SKM-1 treated with dmso at 0.1 percent for 144 hours (cell line): ENCODE results near the gene ARHGEF10L.
"Not testable (repeated sequence)": the region's sequence is repeated elsewhere in the genome, so short reads cannot be mapped to it uniquely, and the experiment has no call there.

Source experiments
- DNase-seq: peaks from one replicate; lab custom pipeline; 2025; ENCODE audit not compliant: unreplicated experiment; lab: John Stamatoyannopoulos, UW

ARHGEF10L gene

DNA sequence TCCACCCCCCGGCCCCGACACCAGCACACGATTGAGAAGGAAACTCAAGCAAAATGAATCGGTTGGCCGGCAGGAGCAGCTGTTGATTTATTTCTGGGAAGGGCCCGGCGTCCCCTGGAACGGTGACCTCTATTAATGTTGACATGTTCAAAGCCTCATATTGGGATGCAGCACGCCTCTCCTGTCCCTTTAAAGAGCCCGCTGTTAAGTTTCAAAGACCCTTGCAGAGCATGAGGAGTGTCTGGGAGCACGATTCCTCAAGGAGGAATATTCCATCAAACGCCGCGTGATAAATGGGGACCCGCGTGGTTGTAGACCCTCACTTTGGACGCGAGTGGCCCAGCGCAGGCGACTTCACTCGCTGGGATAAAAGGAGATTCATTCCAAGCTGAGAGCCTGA lies 194.2 kb downstream of the ARHGEF10L start:
- DNase-seq: no peak

DNA sequence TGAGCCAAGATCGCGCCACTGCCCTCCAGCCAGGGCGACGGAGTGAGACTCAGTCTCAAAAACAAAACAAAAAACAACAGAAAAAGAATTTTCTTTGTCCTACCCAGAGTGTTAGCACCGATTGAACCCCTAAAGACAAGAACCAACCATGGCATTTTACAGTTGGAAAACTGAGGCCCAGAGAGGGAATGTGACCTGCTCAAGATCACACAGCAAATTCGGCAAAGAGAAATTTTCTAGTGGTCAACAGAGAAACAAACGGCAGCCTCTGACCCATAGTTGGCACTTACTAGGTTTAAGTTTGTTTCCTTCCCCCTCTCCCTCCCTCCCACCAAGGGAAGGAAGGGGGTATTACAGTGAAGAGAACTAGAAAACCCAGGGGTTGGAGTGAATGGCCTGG lies 195.1 kb downstream of the ARHGEF10L start:
- DNase-seq: no peak

DNA sequence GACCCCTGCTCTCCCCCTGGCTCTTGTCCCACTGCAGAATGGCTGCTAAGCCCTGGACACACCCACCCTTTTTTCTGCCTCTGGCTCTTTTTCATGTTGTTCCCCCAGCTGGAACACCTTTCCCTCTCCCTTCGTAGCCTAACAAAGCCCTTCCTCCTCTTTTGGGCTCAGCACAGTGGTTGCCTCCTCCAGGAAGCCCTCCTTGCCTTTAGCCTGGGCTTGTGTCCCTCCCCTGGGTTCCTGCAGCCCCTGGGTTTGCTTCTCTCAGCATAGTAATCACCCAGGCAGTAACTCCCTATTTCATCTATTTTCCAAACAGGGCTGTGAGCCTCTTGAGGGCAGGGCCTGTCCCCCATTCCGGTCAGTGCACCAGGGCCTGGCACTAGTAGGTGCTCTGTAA lies 195.8 kb downstream of the ARHGEF10L start:
- no peak for DNase-seq

DNA sequence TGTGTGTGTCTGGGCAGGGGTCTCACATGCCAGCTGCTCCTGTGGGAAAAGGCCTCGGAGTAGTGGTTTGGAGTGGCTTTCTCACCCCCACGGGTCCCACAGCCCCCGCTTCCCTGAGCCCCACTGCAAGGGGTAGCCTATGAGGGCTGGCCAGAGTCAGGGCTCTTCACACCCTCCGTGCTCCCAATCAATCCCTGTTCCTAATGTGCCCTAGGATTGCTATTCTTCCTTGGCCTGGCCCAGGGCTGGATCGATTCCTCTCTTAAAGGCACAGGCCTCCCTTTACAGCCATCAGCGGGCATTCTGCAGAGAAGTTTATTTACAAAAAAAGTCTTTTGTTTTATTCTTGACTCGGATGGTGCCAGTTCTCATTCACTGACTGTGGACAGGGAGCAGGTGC lies 196.3 kb downstream of the ARHGEF10L start:
- DNase-seq: no peak

DNA sequence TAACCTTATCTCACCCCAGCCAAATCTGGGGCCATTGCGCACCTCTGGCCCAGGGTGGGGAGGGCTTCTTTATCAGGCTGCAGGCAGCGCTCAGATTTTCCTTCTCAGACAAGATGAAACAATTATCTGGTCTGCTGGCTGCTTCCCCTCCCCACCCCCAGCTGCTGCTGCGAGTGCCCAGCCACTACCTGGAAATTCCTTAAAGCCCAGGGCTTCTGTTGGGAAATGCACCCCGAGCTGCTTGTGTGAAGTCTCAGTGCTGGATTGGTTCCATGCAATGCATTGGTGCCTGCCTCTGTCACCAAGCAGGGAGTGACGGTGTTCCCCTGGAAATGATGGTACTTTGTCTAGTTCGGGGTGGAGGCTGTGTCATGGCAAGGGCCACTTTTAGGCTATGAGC lies 197.1 kb downstream of the ARHGEF10L start:
- no peak for DNase-seq

DNA sequence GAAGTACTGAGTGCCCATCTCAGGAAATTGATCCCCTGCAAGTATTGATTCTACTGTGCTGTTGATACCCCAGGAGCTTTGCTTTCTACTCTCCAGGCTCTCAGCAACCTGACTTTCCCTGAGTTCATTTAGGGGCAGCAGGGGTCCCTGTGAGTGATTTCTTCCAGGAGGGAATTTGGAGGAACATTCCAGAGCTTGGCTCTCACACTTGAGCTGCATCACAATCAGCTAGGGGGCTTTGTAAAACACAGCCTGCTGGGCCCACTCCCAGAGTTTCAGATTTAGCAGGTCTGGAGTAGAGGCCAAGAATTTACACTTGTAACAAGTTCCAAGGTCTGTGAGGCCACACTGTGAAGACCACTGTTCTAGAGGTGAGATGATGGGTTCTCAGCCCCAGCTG lies 199.6 kb downstream of the ARHGEF10L start:
- DNase-seq: no peak

DNA sequence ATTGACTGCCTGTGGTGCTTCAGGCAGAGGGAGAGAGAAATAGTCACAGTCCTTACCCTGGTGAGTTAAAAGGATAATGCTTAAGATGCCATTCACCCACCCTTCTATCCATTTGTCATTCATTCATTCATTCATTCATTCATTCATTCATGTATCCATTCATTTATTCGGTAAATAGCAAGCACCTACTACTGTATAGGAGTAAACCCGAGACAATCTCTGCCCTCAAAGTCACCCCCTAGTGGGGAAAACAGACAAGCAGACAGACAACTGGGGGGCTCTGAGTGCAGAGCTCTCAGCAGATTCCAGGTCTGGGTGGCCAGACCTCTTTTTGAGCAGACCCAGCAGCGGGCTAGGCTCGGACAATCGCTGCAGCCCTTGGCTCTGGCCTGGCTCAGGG lies 201.6 kb downstream of the ARHGEF10L start:
- DNase-seq: no peak

DNA sequence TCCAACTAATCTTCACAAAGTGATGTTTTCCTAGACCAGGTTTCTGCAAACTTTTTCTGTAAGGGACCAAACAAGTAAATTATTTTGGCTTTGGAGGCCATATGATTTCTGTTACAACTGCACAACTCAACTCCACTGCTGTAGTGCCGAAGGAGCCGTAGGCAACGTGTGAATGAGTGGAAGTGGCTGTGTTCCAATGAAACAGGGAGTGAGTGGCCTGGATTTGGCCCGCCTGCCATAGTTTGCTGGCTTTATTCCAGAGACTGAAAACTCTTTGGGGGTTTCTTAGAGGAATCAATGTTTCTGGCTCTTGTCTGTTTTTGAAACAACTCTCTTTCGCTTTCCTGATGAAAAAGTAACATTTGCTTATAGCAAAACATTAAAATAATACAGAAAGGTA lies 203.1 kb downstream of the ARHGEF10L start:
- no peak for DNase-seq

DNA sequence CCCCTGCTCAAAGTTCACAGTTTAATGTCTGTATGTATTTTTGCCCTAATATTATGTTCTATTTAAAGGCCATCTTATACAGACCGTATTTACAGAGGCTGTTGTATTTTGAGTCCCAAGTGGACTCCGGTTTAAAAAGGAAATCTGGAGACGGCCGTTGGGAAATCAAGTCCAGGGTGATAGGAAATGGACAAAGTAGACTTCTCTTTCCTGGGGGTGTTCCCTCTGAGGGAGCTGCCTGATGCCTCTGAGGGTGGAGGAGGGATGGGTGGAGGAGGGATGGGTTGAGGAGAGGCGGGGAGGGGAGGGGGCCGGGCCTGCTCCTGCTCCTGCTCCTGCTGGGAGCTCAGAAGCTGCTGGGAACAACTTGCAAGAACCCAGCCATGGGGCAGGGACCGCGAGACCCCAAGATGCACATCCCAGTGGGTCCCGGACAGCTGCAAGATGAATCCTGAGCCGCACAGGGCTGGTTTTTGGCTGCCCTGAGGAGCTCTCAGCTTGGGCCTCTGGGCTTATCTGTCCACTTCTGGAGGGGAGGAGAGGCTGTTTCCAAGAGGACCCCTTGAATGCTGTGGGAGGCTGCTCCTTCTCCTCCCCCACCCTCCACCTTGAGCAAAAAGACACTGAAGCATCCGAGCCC lies 203.6 kb downstream of the ARHGEF10L start:
- no peak for DNase-seq

DNA sequence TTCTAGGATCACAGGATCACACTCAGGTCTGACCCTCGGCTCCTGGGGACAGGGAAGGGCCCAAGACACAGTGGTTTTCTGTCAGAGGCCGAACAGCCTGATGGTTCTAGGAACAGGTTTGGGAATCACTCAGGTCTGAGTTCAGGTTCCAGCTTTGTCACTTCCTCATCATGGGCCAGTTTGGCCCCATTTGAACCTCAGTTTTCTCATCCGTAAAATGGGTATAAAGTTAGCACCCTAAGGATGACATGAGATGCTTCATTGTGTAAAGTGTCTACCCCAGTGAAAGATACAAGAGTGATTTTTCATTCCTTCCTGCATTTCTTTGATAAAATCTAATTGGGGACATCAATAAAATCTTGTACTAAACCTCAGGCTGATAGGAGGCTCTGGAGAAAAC lies 204.4 kb downstream of the ARHGEF10L start:
- no peak for DNase-seq

DNA sequence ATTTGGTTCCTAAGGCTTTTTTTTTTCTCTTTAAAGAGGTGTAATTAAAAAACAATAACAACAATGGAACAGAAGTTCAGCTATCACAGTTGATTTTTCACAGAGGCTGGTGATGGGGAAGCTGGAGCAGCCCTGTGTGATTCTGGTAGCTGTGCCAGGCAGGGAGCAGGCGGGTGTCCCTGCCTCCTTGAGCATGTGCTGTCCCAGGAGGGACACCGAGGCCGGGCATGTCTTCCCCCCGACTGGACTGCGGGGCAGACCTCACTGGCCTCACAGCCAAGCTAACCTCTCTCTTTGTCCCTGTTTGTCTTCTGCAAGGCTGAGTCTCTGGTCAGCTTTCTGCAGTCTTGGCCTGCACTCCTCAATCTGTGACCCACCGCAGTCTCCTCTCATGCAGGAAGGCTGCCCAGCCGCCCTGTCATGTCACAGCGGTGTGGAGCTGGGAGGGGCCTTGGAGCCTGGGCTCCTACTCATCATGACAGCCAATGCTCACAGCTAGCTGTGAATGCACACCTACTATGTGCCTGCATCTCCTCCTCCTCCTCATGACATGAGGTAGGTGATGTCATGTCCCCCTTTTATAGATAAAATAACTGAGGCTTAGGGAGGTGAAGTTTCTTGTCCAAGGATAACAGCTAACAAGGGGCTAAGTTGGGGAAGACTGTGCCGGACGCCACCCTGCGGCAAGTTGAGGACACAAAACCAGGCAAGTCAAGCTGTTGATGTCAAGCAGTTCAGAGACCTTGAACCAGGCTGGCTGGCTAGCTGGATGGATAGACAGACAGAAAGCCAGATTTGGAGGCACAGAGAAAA lies 205.4 kb downstream of the ARHGEF10L start:
- DNase-seq: no peak

DNA sequence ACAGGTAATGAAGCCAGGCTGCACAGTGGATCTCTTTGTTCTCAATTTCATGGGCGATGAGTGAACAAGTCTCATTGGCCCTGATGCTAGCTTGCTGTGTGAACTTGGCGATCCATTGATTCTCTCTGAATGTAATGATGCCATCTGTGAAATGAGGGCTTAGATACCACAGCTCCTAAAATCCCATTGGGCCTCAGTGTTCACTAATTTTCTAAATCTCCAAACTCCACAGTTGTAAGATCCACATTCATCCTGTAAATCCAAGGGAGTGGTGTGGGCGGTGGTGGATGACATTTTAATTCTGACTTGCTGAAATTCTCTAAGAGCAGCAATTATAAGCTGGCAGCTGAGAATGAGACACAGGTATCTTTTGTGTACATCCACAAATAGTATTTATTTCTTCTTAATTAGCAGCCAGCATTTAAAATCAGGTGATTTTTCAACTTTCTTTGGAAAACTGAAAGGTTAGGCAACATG lies 206.0 kb downstream of the ARHGEF10L start:
- no peak for DNase-seq

DNA sequence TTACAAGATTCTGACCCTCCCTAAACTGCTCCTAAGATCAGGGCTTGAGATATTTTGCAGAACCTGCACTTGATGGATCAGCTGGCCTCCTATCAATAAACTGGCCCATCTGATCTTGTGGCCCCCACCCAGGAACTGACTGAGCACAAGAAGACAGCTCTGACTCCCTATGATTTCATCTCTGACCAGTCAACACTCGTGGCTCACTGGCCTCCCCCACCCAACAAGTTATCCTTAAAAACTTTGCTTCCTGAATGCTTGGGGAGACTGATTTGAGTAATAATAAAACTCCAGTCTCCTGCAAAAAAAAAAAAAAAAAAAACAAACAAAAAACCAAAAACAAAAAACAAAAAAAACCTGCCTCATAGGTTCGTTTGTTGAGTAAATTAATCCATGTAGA lies 206.8 kb downstream of the ARHGEF10L start:
- DNase-seq: not testable (repeated sequence)

DNA sequence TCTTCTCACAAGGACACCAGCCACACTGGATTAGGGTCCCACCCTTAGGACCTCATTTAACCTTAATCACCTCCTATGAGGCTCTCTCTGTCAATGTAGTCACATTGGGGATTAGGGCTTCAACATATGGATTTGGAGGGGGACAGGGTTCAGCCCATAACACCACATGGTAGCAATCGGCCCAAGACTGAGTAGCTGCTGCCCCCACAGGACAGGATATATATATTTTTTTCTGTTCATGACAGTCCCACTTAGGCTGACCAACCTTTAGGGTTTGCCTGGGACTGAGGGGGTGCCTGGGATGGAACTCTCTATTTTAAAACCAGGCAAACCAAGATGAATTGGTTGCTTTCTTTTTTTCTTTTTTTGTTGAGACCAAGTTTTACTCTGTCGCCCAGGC lies 207.4 kb downstream of the ARHGEF10L start:
- no peak for DNase-seq
